ENCODE measurements around the gene CDC42BPA. TPM values are rescaled to one million over a fixed set of nuclear protein-coding genes. Genes with fewer than 3 reads are reported as not detected.

The CDC42BPA gene
- total and polyA plus RNA-seq, 2 of the 8 experiments (the other 6 are each of a cell fraction or from before 2014, with no cell fraction given): 7.1 to 28.5 TPM

DNA sequence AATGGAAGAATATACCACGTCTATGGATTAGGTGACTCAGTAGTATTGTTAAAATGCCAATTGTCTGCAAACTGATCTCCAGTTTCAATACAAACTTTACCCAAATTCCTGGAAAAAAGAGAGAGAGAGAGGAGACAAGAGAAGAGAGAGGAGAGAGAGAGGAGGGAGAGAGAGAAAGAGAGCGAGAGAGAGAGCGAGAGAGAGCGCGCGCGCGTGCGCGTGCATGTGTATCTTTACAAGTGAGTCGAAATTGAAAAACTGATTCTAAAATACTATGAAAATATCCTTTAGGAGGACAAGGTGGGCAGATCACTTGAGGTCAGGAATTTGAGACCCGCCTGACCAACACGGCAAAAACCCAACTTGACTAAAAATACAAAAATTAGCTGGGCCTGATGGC, 65.2 kb downstream of the CDC42BPA start (continued):
- TF ChIP-seq EGR1 (IDR thresholded peaks at IDR 0.05; ENCODE audit: borderline replicate concordance, low read depth, low read length) (no peak), NRF1 (IDR thresholded peaks at IDR 0.05; ENCODE audit: low read depth, low read length) (no peak), CEBPB (IDR thresholded peaks at IDR 0.05; ENCODE audit: low read depth, low read length) (no peak), BCL11A (IDR thresholded peaks at IDR 0.05; ENCODE audit: low read depth in 2 of 2, low read length in 2 of 2) (no peak)

All from H1 (cell line).